Liver (tissue), 9 donors: ENCODE measurements around the gene GALK1. TPM values are rescaled to one million over a fixed set of nuclear protein-coding genes. Genes with fewer than 3 reads are reported as not detected.

Experiments used
- DNase-seq: peaks from one replicate; pipeline ENCODE4 v3.0.0-alpha.2; 2017; ENCODE audit warnings: low spot score
- H3K27ac ChIP-seq, 2 donors: one replicate each; pipeline ENCODE4 v1.7.0; 2013; ENCODE audit warnings: inconsistent platforms in 2 of 2, low read length in 2 of 2, control low read depth in 1 of 2, low read depth in 1 of 2, mild to moderate bottlenecking in 1 of 2
- H3K27me3 ChIP-seq, 4 donors: one replicate each; pipeline versions ENCODE4 v1.6.1 to v1.7.0; 2013; ENCODE audit warnings: low read length in 3 of 4, inconsistent platforms in 1 of 4, mild to moderate bottlenecking in 1 of 4, moderate library complexity in 1 of 4; ENCODE audit not compliant: control insufficient read depth in 4 of 4, insufficient read depth in 4 of 4
- H3K36me3 ChIP-seq, 4 donors: one replicate each; pipeline versions ENCODE4 v1.6.1 to v1.7.0; 2013; ENCODE audit warnings: low read length in 3 of 4, mild to moderate bottlenecking in 3 of 4, low read depth in 1 of 4, moderate library complexity in 1 of 4; ENCODE audit not compliant: control insufficient read depth in 4 of 4, insufficient read depth in 3 of 4
- H3K4me1 ChIP-seq, 4 donors: one replicate each; pipeline versions ENCODE4 v1.6.1 to v1.7.0; 2013; ENCODE audit warnings: low read length in 3 of 4, mild to moderate bottlenecking in 3 of 4, moderate library complexity in 1 of 4; ENCODE audit not compliant: control insufficient read depth in 4 of 4, insufficient read depth in 4 of 4
- H3K4me3 ChIP-seq, 3 donors: one replicate each; pipeline versions ENCODE4 v1.6.1 to v1.7.0; 2013; ENCODE audit warnings: low read length in 3 of 3, control low read depth in 1 of 3, low read depth in 1 of 3, mild to moderate bottlenecking in 1 of 3
- H3K9ac ChIP-seq, 2 donors: one replicate each; pipeline ENCODE4 v1.7.0; 2013; ENCODE audit warnings: low read length in 2 of 2, mild to moderate bottlenecking in 2 of 2, moderate library complexity in 2 of 2, control low read depth in 1 of 2, low read depth in 1 of 2
- H3K9me3 ChIP-seq, 4 donors: one replicate each; pipeline versions ENCODE4 v1.6.1 to v1.7.0; 2013; ENCODE audit warnings: low read length in 3 of 4; ENCODE audit not compliant: control insufficient read depth in 4 of 4
- ATF3 ChIP-seq: IDR thresholded peaks from 2 replicates; pipeline ENCODE4 v1.6.1; 2016; ENCODE audit warnings: antibody characterized with exemption
- CTCF ChIP-seq: fragments of 150-350 bp; IDR thresholded peaks from 2 replicates; pipeline ENCODE4 v1.5.1; 2017; ENCODE audit warnings: improper control_type of control experiment, low read depth, low read length; ENCODE audit not compliant: missing input control
- EGR1 ChIP-seq, 2 donors: IDR thresholded peaks; 2 replicates each; pipeline ENCODE4 v1.6.1; 2016 to 2018; ENCODE audit warnings: antibody characterized with exemption in 2 of 2, low read depth in 2 of 2
- FOXA1 ChIP-seq: IDR thresholded peaks from 2 replicates; pipeline ENCODE4 v1.6.1; 2016; ENCODE audit warnings: antibody characterized with exemption
- FOXA2 ChIP-seq: IDR thresholded peaks from 2 replicates; pipeline ENCODE4 v1.6.1; 2016; ENCODE audit warnings: antibody characterized with exemption
- GABPA ChIP-seq, 2 donors: IDR thresholded peaks in 1 of 2; conservative IDR thresholded peaks in 1 of 2; 2 replicates each; pipeline ENCODE4 v1.6.1; 2016; ENCODE audit warnings: antibody characterized with exemption in 2 of 2, mild to moderate bottlenecking in 1 of 2, moderate library complexity in 1 of 2
- HNF4A ChIP-seq, 2 donors: conservative IDR thresholded peaks; 2 replicates each; pipeline ENCODE4 v1.6.1; 2016; ENCODE audit warnings: antibody characterized with exemption in 2 of 2, mild to moderate bottlenecking in 2 of 2
- HNF4G ChIP-seq: IDR thresholded peaks from 2 replicates; pipeline ENCODE4 v1.6.1; 2016; ENCODE audit warnings: antibody characterized with exemption
- JUND ChIP-seq, 2 donors: IDR thresholded peaks; 2 replicates each; pipeline ENCODE4 v1.6.1; 2016; ENCODE audit warnings: antibody characterized with exemption in 2 of 2
- MAX ChIP-seq: IDR thresholded peaks from 2 replicates; pipeline ENCODE4 v1.6.1; 2016; ENCODE audit warnings: antibody characterized with exemption
- RAD21 ChIP-seq, 2 donors: IDR thresholded peaks; 2 replicates each; pipeline ENCODE4 v1.6.1; 2016; ENCODE audit warnings: antibody characterized with exemption in 2 of 2, mild to moderate bottlenecking in 2 of 2
- RXRA ChIP-seq, 2 donors: IDR thresholded peaks; 2 replicates each; pipeline ENCODE4 v1.6.1; 2017 to 2018; ENCODE audit warnings: antibody characterized with exemption in 2 of 2, mild to moderate bottlenecking in 1 of 2
- SP1 ChIP-seq: IDR thresholded peaks from 2 replicates; pipeline ENCODE4 v1.6.1; 2018; ENCODE audit warnings: antibody characterized with exemption, mild to moderate bottlenecking
- TAF1 ChIP-seq: conservative IDR thresholded peaks from 2 replicates; pipeline ENCODE4 v1.6.1; 2016; ENCODE audit warnings: antibody characterized with exemption, mild to moderate bottlenecking
- YY1 ChIP-seq: IDR thresholded peaks from 2 replicates; pipeline ENCODE4 v1.6.1; 2016; ENCODE audit warnings: antibody characterized with exemption, mild to moderate bottlenecking
- ZBTB33 ChIP-seq: IDR thresholded peaks from 2 replicates; pipeline ENCODE4 v1.6.1; 2016; ENCODE audit warnings: antibody characterized with exemption
- WGBS: extraction: QIAGEN DNeasy Blood & Tissue Kit; methylation state at CpG from one replicate; pipeline ENCODE4 v1.1.7; 2013; 5-methylcytosine and 5-hydroxymethylcytosine counted together
- polyA plus RNA-seq, 2 donors: library from polyadenylated mRNA; stranded (reverse) in 1 of 2; unstranded in 1 of 2; fragments of 200-250 nt in 1 of 2; fragments of >200 nt in 1 of 2; fragmentation: Nextera tagmentation in 1 of 2; extraction: Ambion mirVana in 1 of 2; gene quantifications; one replicate each; pipeline versions ENCODE4 v1.2.1 to v1.2.3, GENCODE V29; 2013 to 2015
- total RNA-seq, 2 donors: library from RNA; depleted of rRNA; stranded (reverse); fragments of >200 nt; gene quantifications; one replicate each; pipeline ENCODE4 v1.2.3, GENCODE V29; 2014
- donor health status: healthy.
- donor health status: healthy.
- donor health status: healthy.
- donor health status: healthy.
- donor health status: healthy.

The GALK1 gene
- total and polyA plus RNA-seq, 4 donors, result 59.0 to 230 (median 95.9) TPM

GRCh38 chr17:75742337-75742736, 22.7 kb downstream of the GALK1 start:
- H3K4me1 ChIP-seq, result peaks cover 2 to 7% (median 2%) of the 10 kb centered on the region in 4 donors
- H3K9ac ChIP-seq, result no peak overlapping the region
- H3K36me3 ChIP-seq, result no peaks in the 10 kb centered on the region
- DNase-seq, result no peak
- H3K9me3 ChIP-seq, result no peaks in the 10 kb centered on the region
- H3K27me3 ChIP-seq, result no peaks in the 10 kb centered on the region
- H3K4me3 ChIP-seq, result no peak overlapping the region
- 87% methylated on average over 25 of the region's 25 CpGs for WGBS
- H3K27ac ChIP-seq, result no peak overlapping the region
- TF ChIP-seq HNF4A (conservative IDR thresholded peaks at IDR 0.05), result no peak
- no peak for TF ChIP-seq YY1
- TF ChIP-seq FOXA1, result no peak
- no peak for TF ChIP-seq JUND (IDR thresholded peaks at IDR 0.05)
- TF ChIP-seq RXRA (IDR thresholded peaks at IDR 0.05), result no peak
- no peak for TF ChIP-seq FOXA2
- TF ChIP-seq MAX, result no peak
- no peak for TF ChIP-seq ZBTB33
- TF ChIP-seq TAF1, result no peak
- no peak for TF ChIP-seq RAD21 (IDR thresholded peaks at IDR 0.05)
- no peak for TF ChIP-seq ATF3

- TF ChIP-seq CTCF (no peak), ZBTB33 (no peak), FOXA1 (no peak)
- no peaks in the 10 kb centered on the region for H3K9me3 ChIP-seq
- no peak overlapping the region for H3K27ac ChIP-seq
- H3K9ac ChIP-seq, result no peak overlapping the region
- H3K27me3 ChIP-seq, result no peaks in the 10 kb centered on the region
- H3K4me1 ChIP-seq, result peaks cover 2 to 7% (median 2%) of the 10 kb centered on the region in 4 donors
- H3K4me3 ChIP-seq, result no peak overlapping the region
- WGBS, result 84% methylated on average over 17 of the region's 17 CpGs
- no peaks in the 10 kb centered on the region for H3K36me3 ChIP-seq
- no peak for DNase-seq
Measured at GRCh38 chr17:75740631-75741077, 24.3 kb downstream of the GALK1 start.

GRCh38 chr17:75740215-75740614, 24.8 kb downstream of the GALK1 start:
- TF ChIP-seq RAD21 (IDR thresholded peaks at IDR 0.05) (no peak), ATF3 (no peak), SP1 (no peak), FOXA2 (no peak), HNF4G (no peak), JUND (IDR thresholded peaks at IDR 0.05) (no peak), HNF4A (conservative IDR thresholded peaks at IDR 0.05) (no peak), GABPA (IDR thresholded peaks at IDR 0.05 in 1 of 2, conservative IDR thresholded peaks at IDR 0.05 in 1 of 2) (no peak), TAF1 (no peak), EGR1 (IDR thresholded peaks at IDR 0.05; ENCODE audit: low read depth in 2 of 2) (no peak), RXRA (IDR thresholded peaks at IDR 0.05) (no peak), YY1 (no peak)
- Histone ChIP-seq H3K36me3 (no peaks in the 10 kb centered on the region), H3K9me3 (no peaks in the 10 kb centered on the region), H3K27ac (no peak overlapping the region), H3K4me3 (no peak overlapping the region), H3K4me1 (peaks cover 2 to 7% (median 2%) of the 10 kb centered on the region in 4 donors), H3K27me3 (no peaks in the 10 kb centered on the region), H3K9ac (no peak overlapping the region)
- 94% methylated on average over 17 of the region's 17 CpGs for WGBS
- no peak for DNase-seq
